Stimulated activated CD8-positive, alpha-beta memory T cell treated with anti-CD3 and anti-CD28 coated beads, Interleukin-7, amount 100 ng/mL, for 4 hours (primary cell): ENCODE results near the gene NAT9.

Experiments used
- DNase-seq, 2 donors: peaks; one replicate each; pipeline ENCODE4 v3.0.0-alpha.2; 2020; ENCODE audit warnings: low read depth in 2 of 2

The NAT9 gene

DNA sequence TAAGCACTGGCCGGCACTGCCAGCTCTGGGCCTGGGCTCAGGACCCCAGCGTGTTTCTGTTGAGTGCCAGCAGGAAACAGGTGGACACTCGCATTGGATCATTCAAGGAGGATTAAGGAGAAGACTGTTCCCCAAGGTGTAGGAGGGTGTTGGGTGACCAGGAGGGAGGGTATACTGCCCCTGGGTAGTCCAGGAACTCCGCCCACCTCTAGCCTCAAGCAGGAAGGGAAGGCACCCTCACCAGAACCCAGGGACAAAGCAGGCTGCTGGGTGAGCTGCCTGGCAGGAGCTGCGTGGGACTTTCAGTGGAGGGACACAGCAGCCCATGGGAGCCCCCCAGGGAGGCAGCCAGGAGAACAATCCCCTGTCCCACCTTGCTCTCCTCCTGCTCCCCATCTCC lies 46.8 kb downstream of the NAT9 start:
- DNase-seq: no peak

DNA sequence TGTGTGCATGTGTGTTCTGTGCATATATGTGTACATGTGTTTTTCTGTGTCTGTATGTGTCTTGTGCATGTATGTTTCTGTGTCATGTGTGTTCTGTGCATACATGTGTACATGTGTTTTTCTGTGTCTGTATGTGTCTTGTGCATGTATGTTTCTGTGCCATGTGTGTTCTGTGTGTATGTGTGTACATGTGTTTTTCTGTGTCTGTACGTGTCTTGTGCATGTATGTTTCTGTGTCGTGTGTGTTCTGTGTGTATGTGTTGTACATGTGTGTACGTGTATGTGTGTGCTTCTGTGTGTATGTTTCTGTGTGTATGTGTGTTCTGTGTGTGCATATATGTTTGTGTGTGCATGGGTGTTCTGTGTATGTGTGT lies 47.5 kb downstream of the NAT9 start:
- no peak for DNase-seq

DNA sequence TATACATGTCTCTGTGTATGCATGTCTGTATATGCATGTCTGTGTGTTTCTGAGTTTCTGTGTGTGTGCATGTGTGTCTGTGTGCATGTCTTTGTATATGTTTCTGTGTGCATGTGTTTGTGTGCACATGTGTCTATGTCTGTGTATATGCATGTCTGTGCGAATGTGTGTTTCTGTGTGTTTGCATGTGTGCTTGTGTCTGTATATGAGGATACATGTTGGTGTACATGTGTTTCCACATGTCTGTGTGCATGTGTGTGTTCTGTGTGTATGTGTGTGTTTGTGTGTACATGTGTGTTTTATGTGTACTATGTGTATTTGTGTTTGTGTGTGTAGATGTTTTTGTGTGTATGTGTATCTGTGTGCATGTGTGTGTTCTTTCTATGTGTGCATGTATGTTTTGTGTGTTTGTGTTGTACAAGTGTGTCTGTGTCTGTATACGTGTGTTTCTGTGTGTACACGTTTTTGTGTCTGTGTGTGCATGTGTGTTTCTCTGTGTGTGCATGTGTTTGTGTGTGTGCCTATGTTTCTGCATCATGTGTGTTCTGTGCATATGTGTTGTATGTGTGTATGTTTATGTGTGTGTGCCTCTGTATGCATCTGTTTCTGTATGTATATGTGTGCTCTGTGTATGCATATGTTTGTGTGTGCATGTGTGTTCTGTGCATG lies 48.0 kb downstream of the NAT9 start:
- DNase-seq: no peak

DNA sequence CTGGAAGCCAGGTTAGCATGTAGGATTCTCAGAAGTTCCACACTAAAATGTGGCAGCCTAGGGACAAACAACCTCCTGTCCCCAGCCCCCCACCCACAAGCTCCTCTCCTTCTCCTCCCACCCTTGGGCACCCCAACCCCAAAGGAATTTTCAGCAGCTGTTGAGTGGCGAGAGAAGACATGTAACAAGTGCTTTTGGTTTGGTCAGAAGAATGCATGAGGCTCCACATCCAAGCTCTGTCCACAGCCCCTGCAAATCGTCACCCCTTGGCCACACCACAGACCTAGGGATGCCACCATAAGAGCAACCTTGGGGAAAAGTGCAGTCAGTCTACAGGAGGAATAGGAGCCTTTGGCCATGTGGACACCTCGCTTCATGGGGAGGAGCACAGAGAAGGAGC lies 51.0 kb downstream of the NAT9 start:
- no peak for DNase-seq

DNA sequence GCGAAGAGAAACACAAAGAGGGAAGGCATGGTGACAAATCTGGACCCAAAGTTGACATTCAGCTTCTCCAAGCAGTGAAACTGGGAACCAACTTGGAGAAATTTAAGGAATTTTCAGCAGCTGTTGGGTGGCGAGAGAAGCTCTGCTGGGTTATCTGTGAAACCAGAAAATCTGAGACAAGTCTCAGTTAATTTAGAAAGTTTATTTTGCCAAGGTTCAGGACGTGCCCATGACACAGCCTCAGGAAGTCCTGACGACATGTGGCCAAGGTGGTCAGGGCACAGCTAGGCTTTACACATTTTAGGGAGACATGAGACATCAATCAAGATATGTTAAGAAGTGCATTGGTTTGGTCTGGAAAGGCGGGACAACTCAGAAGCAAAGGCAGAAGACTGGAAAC lies 52.3 kb downstream of the NAT9 start:
- DNase-seq: no peak

DNA sequence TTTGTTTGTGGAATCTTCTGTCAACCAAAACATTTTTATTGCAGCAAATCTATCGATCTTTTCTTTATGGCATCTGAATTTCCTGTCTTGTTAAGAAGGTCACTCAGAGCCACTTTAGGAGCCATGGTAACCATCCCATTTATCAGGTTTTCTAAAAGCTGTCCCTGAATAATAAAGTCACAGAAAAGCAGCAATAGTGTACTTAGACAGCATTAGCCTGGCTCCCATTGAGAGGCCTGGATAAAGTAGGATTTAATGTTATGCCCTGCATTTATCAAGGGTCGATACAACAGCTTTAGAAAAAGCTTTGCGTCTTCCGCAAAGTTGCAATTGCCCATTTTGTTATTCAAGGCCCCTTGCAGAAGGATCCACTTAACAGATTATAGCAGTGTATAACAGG lies 53.4 kb downstream of the NAT9 start:
- DNase-seq: no peak
